H1 (cell line): ENCODE measurements around the gene ANKH. TPM values are rescaled to one million over a fixed set of nuclear protein-coding genes. Genes with fewer than 3 reads are reported as not detected.

Experiments
- CTCF ChIA-PET: fragments of 300-600 bp; sonication (Branson Sonifier 250); formaldehyde crosslinking; loops from one replicate; lab custom pipeline; 2021; ENCODE audit not compliant: partially characterized antibody; lab: Charles Lee
- POLR2A ChIA-PET: fragments of 300-600 bp; sonication (Branson Sonifier 250); formaldehyde crosslinking; loops from one replicate; lab custom pipeline; 2021; ENCODE audit warnings: inconsistent platforms; ENCODE audit not compliant: partially characterized antibody; lab: Charles Lee
- DNase-seq, 2 experiments: peaks; one replicate each; pipeline versions ENCODE4 v3.0.0 to v3.0.0-alpha.2; 2010 to 2022; ENCODE audit warnings: low spot score in 2 of 2, low read depth in 1 of 2, mixed read lengths in 1 of 2
- FAIRE-seq: peaks from 2 replicates; lab custom pipeline; 2011; peaks lifted over from hg19 to GRCh38; lab: Jason Lieb, UNC
- H2AFZ ChIP-seq: 2 replicates; pipeline ENCODE4 v1.8.1; 2012; ENCODE audit warnings: low read length, inconsistent platforms
- H2AK5ac ChIP-seq: 2 replicates; pipeline ENCODE4 v1.6.1; 2013; ENCODE audit warnings: low read depth, low read length
- H2BK120ac ChIP-seq: replicated peaks from 2 replicates; pipeline ENCODE3; 2013; ENCODE audit warnings: low read depth, low read length, inconsistent platforms
- H2BK12ac ChIP-seq: 2 replicates; pipeline ENCODE4 v1.6.1; 2013; ENCODE audit warnings: low read depth, low read length
- H2BK15ac ChIP-seq: 2 replicates; pipeline ENCODE4 v1.6.1; 2013; ENCODE audit warnings: low read length
- H2BK20ac ChIP-seq: 2 replicates; pipeline ENCODE4 v1.6.1; 2013; ENCODE audit warnings: low read length
- H2BK5ac ChIP-seq: 2 replicates; pipeline ENCODE4 v1.6.1; 2013; ENCODE audit warnings: low read depth, low read length
- H3K14ac ChIP-seq: 2 replicates; pipeline ENCODE4 v1.6.1; 2013; ENCODE audit warnings: inconsistent platforms; ENCODE audit not compliant: insufficient read length
- H3K18ac ChIP-seq: 2 replicates; pipeline ENCODE4 v1.6.1; 2013; ENCODE audit warnings: low read length; ENCODE audit errors: extremely low read depth
- H3K23ac ChIP-seq: 2 replicates; pipeline ENCODE4 v1.6.1; 2013; ENCODE audit warnings: inconsistent platforms; ENCODE audit not compliant: insufficient read length
- H3K23me2 ChIP-seq: 2 replicates; pipeline ENCODE4 v1.6.1; 2013; ENCODE audit warnings: low read depth, low read length
- H3K27ac ChIP-seq: 2 replicates; pipeline ENCODE4 v1.6.1; 2011; ENCODE audit warnings: low read depth, low read length, inconsistent platforms
- H3K27me3 ChIP-seq, 4 experiments: replicated peaks in 1 of 4; 1 replicate in 1 of 4; 2 replicates in 3 of 4; pipeline versions ENCODE4 v1.6.1 to v1.8.1; 2011 to 2013; ENCODE audit warnings: low read length in 3 of 4, mild to moderate bottlenecking in 3 of 4, inconsistent platforms in 2 of 4, mixed read lengths in 2 of 4, moderate library complexity in 1 of 4; ENCODE audit not compliant: control insufficient read depth in 3 of 4, insufficient read depth in 3 of 4; ENCODE audit errors: extremely low read depth in 1 of 4
- H3K36me3 ChIP-seq, 4 experiments: 2 replicates each; pipeline versions ENCODE4 v1.6.1 to v1.8.1; 2011 to 2013; ENCODE audit warnings: mild to moderate bottlenecking in 4 of 4, low read length in 3 of 4, moderate library complexity in 2 of 4, control low read depth in 1 of 4, inconsistent platforms in 1 of 4; ENCODE audit not compliant: insufficient read depth in 4 of 4, control insufficient read depth in 2 of 4
- H3K4ac ChIP-seq: replicated peaks from 2 replicates; pipeline ENCODE3; 2013; ENCODE audit warnings: low read length, low read depth, mixed read lengths, inconsistent platforms; ENCODE audit not compliant: insufficient read length
- H3K4me1 ChIP-seq, 4 experiments: replicated peaks in 1 of 4; 1 replicate in 1 of 4; 2 replicates in 3 of 4; pipeline versions ENCODE4 v1.6.1 to v1.8.1; 2011 to 2013; ENCODE audit warnings: low read length in 3 of 4, inconsistent platforms in 2 of 4, mixed read lengths in 1 of 4; ENCODE audit not compliant: insufficient read depth in 4 of 4, control insufficient read depth in 3 of 4
- H3K4me2 ChIP-seq, 2 experiments: 2 replicates each; pipeline versions ENCODE4 v1.6.1 to v1.8.1; 2011 to 2013; ENCODE audit warnings: low read depth in 2 of 2, low read length in 2 of 2, control low read depth in 1 of 2, inconsistent platforms in 1 of 2, mild to moderate bottlenecking in 1 of 2; ENCODE audit not compliant: insufficient read depth in 1 of 2
- H3K4me3 ChIP-seq, 4 experiments: fragments of 200-600, 300-600 bp in 1 of 4; sonication (generic), shearing (Covaris generic), sonication (Bioruptor Twin) in 1 of 4; 2 replicates each; pipeline versions ENCODE4 v1.5.1 to v1.8.1; 2011 to 2016; ENCODE audit warnings: low read length in 4 of 4, low read depth in 3 of 4, control low read depth in 2 of 4, inconsistent platforms in 2 of 4, mild to moderate bottlenecking in 2 of 4, mixed read lengths in 1 of 4, moderate library complexity in 1 of 4; ENCODE audit not compliant: insufficient read depth in 2 of 4; ENCODE audit errors: extremely low read depth in 1 of 4
- H3K56ac ChIP-seq: replicated peaks from 2 replicates; pipeline ENCODE3; 2013; ENCODE audit warnings: low read depth, mild to moderate bottlenecking, mixed read lengths, low read length, inconsistent platforms; ENCODE audit not compliant: insufficient read length
- H3K79me1 ChIP-seq: 2 replicates; pipeline ENCODE4 v1.6.1; 2013; ENCODE audit warnings: low read depth, low read length, control low read depth
- H3K79me2 ChIP-seq, 2 experiments: 2 replicates each; pipeline versions ENCODE4 v1.6.1 to v1.8.1; 2012 to 2013; ENCODE audit warnings: low read length in 2 of 2, mild to moderate bottlenecking in 2 of 2, inconsistent platforms in 1 of 2; ENCODE audit not compliant: insufficient read depth in 2 of 2, control insufficient read depth in 1 of 2
- H3K9ac ChIP-seq, 4 experiments: replicated peaks in 1 of 4; 1 replicate in 1 of 4; 2 replicates in 3 of 4; pipeline versions ENCODE4 v1.6.1 to v1.8.1; 2011 to 2013; ENCODE audit warnings: low read depth in 3 of 4, low read length in 3 of 4, control low read depth in 2 of 4, mild to moderate bottlenecking in 2 of 4, moderate library complexity in 2 of 4, inconsistent platforms in 1 of 4; ENCODE audit errors: extremely low read depth in 1 of 4
- H3K9me3 ChIP-seq, 2 experiments: 2 replicates each; pipeline versions ENCODE4 v1.6.1 to v1.8.1; 2012 to 2013; ENCODE audit warnings: mild to moderate bottlenecking in 2 of 2, moderate library complexity in 2 of 2, control low read depth in 1 of 2, inconsistent platforms in 1 of 2, low read depth in 1 of 2, low read length in 1 of 2, mixed read lengths in 1 of 2; ENCODE audit not compliant: insufficient read depth in 2 of 2
- H4K20me1 ChIP-seq, 2 experiments: replicated peaks in 1 of 2; 2 replicates each; pipeline versions ENCODE3 to v1.8.1; 2011 to 2013; ENCODE audit warnings: inconsistent platforms in 2 of 2, low read length in 2 of 2, mild to moderate bottlenecking in 1 of 2; ENCODE audit not compliant: insufficient read depth in 2 of 2, control insufficient read depth in 1 of 2
- H4K5ac ChIP-seq: 2 replicates; pipeline ENCODE4 v1.6.1; 2013; ENCODE audit warnings: low read length, low read depth, mixed read lengths, inconsistent platforms; ENCODE audit not compliant: insufficient read length
- H4K8ac ChIP-seq: 2 replicates; pipeline ENCODE4 v1.8.0; 2013; ENCODE audit warnings: mild to moderate bottlenecking, moderate library complexity, low read length, inconsistent platforms; ENCODE audit not compliant: insufficient read depth; ENCODE audit errors: extremely low read depth
- H4K91ac ChIP-seq: replicated peaks from 2 replicates; pipeline ENCODE3; 2013; ENCODE audit warnings: low read length, mixed read lengths, inconsistent platforms; ENCODE audit not compliant: insufficient read length
- HDAC2 ChIP-seq, 2 experiments: fragments of 300-600 bp in 1 of 2; sonication (generic) in 1 of 2; IDR thresholded peaks; 2 replicates each; pipeline ENCODE4 v1.6.1; 2011 to 2012; ENCODE audit warnings: low read depth in 2 of 2, low read length in 2 of 2, mild to moderate bottlenecking in 2 of 2, moderate library complexity in 2 of 2, borderline replicate concordance in 1 of 2, inconsistent platforms in 1 of 2
- JUND ChIP-seq: IDR thresholded peaks from 2 replicates; pipeline ENCODE4 v1.6.1; 2011; ENCODE audit warnings: mild to moderate bottlenecking, improper control_type of control experiment, low read length
- KDM5A ChIP-seq: fragments of 200-600 bp; IDR thresholded peaks from 2 replicates; pipeline ENCODE4 v1.7.1; 2012; ENCODE audit warnings: mild to moderate bottlenecking, low read length, inconsistent platforms, mixed read lengths
- USF2 ChIP-seq: IDR thresholded peaks from 2 replicates; pipeline ENCODE4 v1.6.1; 2011; ENCODE audit warnings: low read length, improper control_type of control experiment
- WGBS, 2 experiments: shearing (Covaris generic) in 1 of 2; methylation state at CpG; one replicate each; pipeline versions ENCODE4 v1.1.6 to v1.1.7; 2013 to 2015; ENCODE audit warnings: low lambda C conversion rate in 2 of 2, mixed read lengths in 2 of 2, inconsistent platforms in 1 of 2, low coverage in 1 of 2, missing lambda C conversion rate in 1 of 2; ENCODE audit not compliant: insufficient replicate concordance in 2 of 2, insufficient coverage in 1 of 2, insufficient read length in 1 of 2; ENCODE audit errors: extremely low coverage in 1 of 2, missing lambda C conversion rate in 1 of 2; 5-methylcytosine and 5-hydroxymethylcytosine counted together
- polyA plus RNA-seq, 7 experiments: library from polyadenylated mRNA; depleted of rRNA in 3 of 7; stranded (reverse) in 5 of 7; unstranded in 2 of 7; fragments of >200 nt in 5 of 7; fragments of 200-250 nt in 2 of 7; gene quantifications; 1 replicate in 5 of 7; 2 replicates in 1 of 7; 4 replicates in 1 of 7; pipeline versions ENCODE4 v1.2.1 to v1.2.3, GENCODE V29; 2011 to 2013; ENCODE audit warnings: missing spikeins in 2 of 7, mixed read lengths in 2 of 7
- total RNA-seq: library from RNA; stranded (reverse); fragmentation: NEBNext Ultra II Directional; extraction: Animal tissue kit (Norgen Biotek cat#: 25700); gene quantifications from 2 replicates; pipeline ENCODE4 v1.2.1, GENCODE V29; 2021

ANKH gene
- total and polyA plus RNA-seq, 2 of the 8 experiments (the other 6 are each of a cell fraction or from before 2014, with no cell fraction given), result 5.3 to 13.0 TPM

GRCh38 chr5:14816999-14817761 lies 54.4 kb downstream of the ANKH start:
- CTCF ChIA-PET, result interaction anchor here (1.0 to 1.3 kb wide), 2 partner anchors 31 to 207 kb away, joined by 3 read pairs; no protein-coding TSS in a partner anchor

More at GRCh38 chr5:14816999-14817761, 54.4 kb downstream of the ANKH start:
- H2BK120ac ChIP-seq, result no peak overlapping the region
- H3K4ac ChIP-seq, result no peak overlapping the region
- no peak overlapping the region for H3K14ac ChIP-seq
- no peaks in the 10 kb centered on the region for H3K79me2 ChIP-seq
- no peak overlapping the region for H3K56ac ChIP-seq
- H3K4me3 ChIP-seq, result no peak overlapping the region
- no peak overlapping the region for H3K23ac ChIP-seq
- H3K18ac ChIP-seq, result no peak overlapping the region
- no peak overlapping the region for H2BK20ac ChIP-seq
- peaks cover 0 to 2% of the 10 kb centered on the region in 2 experiments for H4K20me1 ChIP-seq
- no peaks in the 10 kb centered on the region for H3K23me2 ChIP-seq
- no peaks in the 10 kb centered on the region for H3K36me3 ChIP-seq
- no peak overlapping the region for H2BK15ac ChIP-seq
- no peak overlapping the region for H4K8ac ChIP-seq
- no peak overlapping the region for H3K27ac ChIP-seq
- no peak overlapping the region for H2BK12ac ChIP-seq
- H3K4me2 ChIP-seq, result no peak overlapping the region
- TF ChIP-seq USF2, result no peak
- no peak for TF ChIP-seq KDM5A
- no peak for TF ChIP-seq HDAC2 (IDR thresholded peaks at IDR 0.05; ENCODE audit: borderline replicate concordance in 1 of 2, low read depth in 2 of 2, low read length in 2 of 2)
- TF ChIP-seq JUND, result no peak
- H2BK5ac ChIP-seq, result no peak overlapping the region
- no peaks in the 10 kb centered on the region for H3K27me3 ChIP-seq
- POLR2A ChIA-PET, result no interaction called here
- 97% methylated on average over 6 of the region's 6 CpGs; no CpG with 5 or more reads in 1 of the 2 experiments for WGBS, 2 experiments
- no peaks in the 10 kb centered on the region for H3K9me3 ChIP-seq
- no peak overlapping the region for H4K5ac ChIP-seq
- no peaks in the 10 kb centered on the region; the same call in 1 of the 2 replicates for H3K79me1 ChIP-seq
- H4K91ac ChIP-seq, result no peak overlapping the region
- H3K4me1 ChIP-seq, result no peaks in the 10 kb centered on the region
- H2AK5ac ChIP-seq, result no peak overlapping the region
- no peak for FAIRE-seq
- H3K9ac ChIP-seq, result no peak overlapping the region
- DNase-seq, result no peak
- H2AFZ ChIP-seq, result no peak overlapping the region
